ENCODE data around the gene CS. TPM values are rescaled to one million over a fixed set of nuclear protein-coding genes. Genes with fewer than 3 reads are reported as not detected.
"Not testable (repeated sequence)": the region's sequence is repeated elsewhere in the genome, so short reads cannot be mapped to it uniquely, and the experiment has no call there.

The CS gene
- 167 and 173 TPM in 2 replicates for polyA plus RNA-seq (2011; rRNA removed)
- polyA minus RNA-seq (2011; rRNA and poly(A)+ RNA removed) = 200 and 232 TPM in 2 replicates

GRCh38 chr12:56299853-56300643, at the start of gene CS:
CS (minus strand) TSS chr12:56300330; CDS start chr12:56300201, 129 bp downstream.
- POLR2A ChIA-PET = interaction anchor here (1.0 to 2.2 kb wide), 4 partner anchors 13 to 164 kb away, joined by 3 to 6 read pairs (median 4); partner anchors contain the start of genes CNPY2 and STAT2

GRCh38 chr12:56348776-56349175, 48.6 kb upstream of the CS start:
- POLR2A ChIA-PET = interaction anchor here (1.0 to 1.4 kb wide), 2 partner anchors 10 to 11 kb away, joined by 3 read pairs; no protein-coding TSS in a partner anchor

More at GRCh38 chr12:56299853-56300643, at the start of gene CS:
- CTCF ChIA-PET = interaction anchor here (0.9 to 2.3 kb wide), 3 partner anchors 9 to 164 kb away, joined by 4 to 5 read pairs (median 5); no protein-coding TSS in a partner anchor
- peak; percentile 91 for DNase-seq (ENCODE audit: low read depth, low spot score)
- Histone ChIP-seq H3K27me3 (ENCODE audit: control insufficient read depth, insufficient read depth, low read length) (no peaks in the 10 kb centered on the region), H3K4me3 (ENCODE audit: low read depth, low read length) (peak within 1 kb of the TSS; percentile 93), H3K9me3 (ENCODE audit: control insufficient read depth, insufficient read depth, low read length) (no peaks in the 10 kb centered on the region), H3K27ac (ENCODE audit: low read depth, low read length) (peak within 1 kb of the TSS; percentile 80)
- TF ChIP-seq CTCF (IDR thresholded peaks at IDR 0.05; ENCODE audit: low read depth, low read length) = no peak

GRCh38 chr12:56347255-56347654, 47.1 kb upstream of the CS start:
- CTCF ChIA-PET; POLR2A ChIA-PET; H3K27me3 ChIP-seq (ENCODE audit: control insufficient read depth, insufficient read depth, low read length); H3K9me3 ChIP-seq (ENCODE audit: control insufficient read depth, insufficient read depth, low read length); H3K4me3 ChIP-seq (ENCODE audit: low read depth, low read length); DNase-seq (ENCODE audit: low read depth, low spot score); H3K27ac ChIP-seq (ENCODE audit: low read depth, low read length): not testable (repeated sequence)

More at GRCh38 chr12:56348776-56349175, 48.6 kb upstream of the CS start:
- H3K9me3 ChIP-seq (ENCODE audit: control insufficient read depth, insufficient read depth, low read length) = no peaks in the 10 kb centered on the region
- H3K27me3 ChIP-seq (ENCODE audit: control insufficient read depth, insufficient read depth, low read length) = no peaks in the 10 kb centered on the region
- CTCF ChIA-PET = interaction anchor here (0.8 to 1.0 kb wide), 2 partner anchors 14 to 115 kb away, joined by 3 read pairs; no protein-coding TSS in a partner anchor
- H3K4me3 ChIP-seq (ENCODE audit: low read depth, low read length) = no peak overlapping the region
- no peak for TF ChIP-seq CTCF (IDR thresholded peaks at IDR 0.05; ENCODE audit: low read depth, low read length)
- H3K27ac ChIP-seq (ENCODE audit: low read depth, low read length) = no peak overlapping the region
- DNase-seq (ENCODE audit: low read depth, low spot score) = no peak

GRCh38 chr12:56346675-56347074, 46.5 kb upstream of the CS start:
- no peak overlapping the region for H3K27ac ChIP-seq (ENCODE audit: low read depth, low read length)
- POLR2A ChIA-PET = interaction anchor here (0.6 kb wide), 1 partner anchor 17 kb away, joined by 3 read pairs; no protein-coding TSS in a partner anchor

GRCh38 chr12:56342290-56342689, 42.2 kb upstream of the CS start:
- not testable (repeated sequence) for H3K27me3 ChIP-seq (ENCODE audit: control insufficient read depth, insufficient read depth, low read length); H3K4me3 ChIP-seq (ENCODE audit: low read depth, low read length); H3K27ac ChIP-seq (ENCODE audit: low read depth, low read length); DNase-seq (ENCODE audit: low read depth, low spot score); H3K9me3 ChIP-seq (ENCODE audit: control insufficient read depth, insufficient read depth, low read length)
- CTCF ChIA-PET = interaction anchor here (1.4 kb wide), 1 partner anchor 122 kb away, joined by 5 read pairs; no protein-coding TSS in a partner anchor
- POLR2A ChIA-PET = interaction anchor here (1.4 to 1.8 kb wide), 2 partner anchors 18 to 27 kb away, joined by 5 to 10 read pairs; partner anchors contain the start of genes CNPY2 and STAT2

More at GRCh38 chr12:56346675-56347074, 46.5 kb upstream of the CS start:
- no peak for TF ChIP-seq CTCF (IDR thresholded peaks at IDR 0.05; ENCODE audit: low read depth, low read length)
- CTCF ChIA-PET = interaction anchor here (0.6 kb wide), 1 partner anchor 137 kb away, joined by 3 read pairs; no protein-coding TSS in a partner anchor
- Histone ChIP-seq H3K27me3 (ENCODE audit: control insufficient read depth, insufficient read depth, low read length) (no peaks in the 10 kb centered on the region), H3K4me3 (ENCODE audit: low read depth, low read length) (no peak overlapping the region), H3K9me3 (ENCODE audit: control insufficient read depth, insufficient read depth, low read length) (no peaks in the 10 kb centered on the region)
- no peak for DNase-seq (ENCODE audit: low read depth, low spot score)
